PC-9 (cell line): ENCODE data around the gene DAAM2.

Source experiments
- EZH2 ChIP-seq: fragments of 200-600 bp; sonication (generic); IDR thresholded peaks from 2 replicates; pipeline ENCODE4 v1.8.0; 2017; ENCODE audit warnings: antibody characterized with exemption, low read depth
- TF ChIP-seq, protein P1 (sequence below): fragments of 200-600 bp; sonication (generic); conservative IDR thresholded peaks from 2 replicates; pipeline ENCODE4 v1.6.1; 2017; ENCODE audit warnings: mixed run types, antibody characterized with exemption, mild to moderate bottlenecking, moderate library complexity

DNA sequence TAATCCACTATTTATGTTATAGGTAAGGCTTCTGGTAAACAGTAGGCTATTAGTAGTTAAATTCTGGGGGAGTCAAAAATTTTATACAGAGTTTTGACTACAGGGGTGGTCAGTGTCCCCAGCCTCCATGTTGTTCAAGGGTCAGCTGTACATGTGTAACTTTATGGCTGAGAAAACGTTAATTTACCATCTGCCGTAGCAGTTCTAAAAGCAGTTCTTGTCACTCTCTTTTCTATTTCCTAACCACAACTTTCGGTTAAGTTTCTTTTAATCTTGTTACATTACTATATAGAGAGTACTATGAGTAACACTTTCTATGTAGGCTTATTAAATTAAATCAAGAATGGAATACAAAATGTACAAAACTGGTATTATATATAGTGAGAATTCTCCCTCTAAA is 45.4 kb upstream of the DAAM2 start:
- TF ChIP-seq, protein P1, sequence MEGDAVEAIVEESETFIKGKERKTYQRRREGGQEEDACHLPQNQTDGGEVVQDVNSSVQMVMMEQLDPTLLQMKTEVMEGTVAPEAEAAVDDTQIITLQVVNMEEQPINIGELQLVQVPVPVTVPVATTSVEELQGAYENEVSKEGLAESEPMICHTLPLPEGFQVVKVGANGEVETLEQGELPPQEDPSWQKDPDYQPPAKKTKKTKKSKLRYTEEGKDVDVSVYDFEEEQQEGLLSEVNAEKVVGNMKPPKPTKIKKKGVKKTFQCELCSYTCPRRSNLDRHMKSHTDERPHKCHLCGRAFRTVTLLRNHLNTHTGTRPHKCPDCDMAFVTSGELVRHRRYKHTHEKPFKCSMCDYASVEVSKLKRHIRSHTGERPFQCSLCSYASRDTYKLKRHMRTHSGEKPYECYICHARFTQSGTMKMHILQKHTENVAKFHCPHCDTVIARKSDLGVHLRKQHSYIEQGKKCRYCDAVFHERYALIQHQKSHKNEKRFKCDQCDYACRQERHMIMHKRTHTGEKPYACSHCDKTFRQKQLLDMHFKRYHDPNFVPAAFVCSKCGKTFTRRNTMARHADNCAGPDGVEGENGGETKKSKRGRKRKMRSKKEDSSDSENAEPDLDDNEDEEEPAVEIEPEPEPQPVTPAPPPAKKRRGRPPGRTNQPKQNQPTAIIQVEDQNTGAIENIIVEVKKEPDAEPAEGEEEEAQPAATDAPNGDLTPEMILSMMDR: no peak
- no peak for TF ChIP-seq EZH2
